K562 (cell line): ENCODE measurements around the gene ATPAF2. TPM values are rescaled to one million over a fixed set of nuclear protein-coding genes. Genes with fewer than 3 reads are reported as not detected.

ENCODE experiments used
- CBX3 ChIP-seq, 2 experiments: IDR thresholded peaks; 1 replicate in 1 of 2; 2 replicates in 1 of 2; pipeline ENCODE4 v1.6.1; 2012; ENCODE audit warnings: inconsistent platforms in 2 of 2, low read length in 2 of 2, borderline replicate concordance in 1 of 2, control low read depth in 1 of 2
- CTCF ChIP-seq, 3 experiments: IDR thresholded peaks in 2 of 3; conservative IDR thresholded peaks in 1 of 3; 2 replicates each; pipeline ENCODE4 v1.5.1; 2011 to 2012; ENCODE audit warnings: low read length in 3 of 3, mild to moderate bottlenecking in 3 of 3, control low read depth in 2 of 3, improper control_type of control experiment in 1 of 3, inconsistent platforms in 1 of 3, low read depth in 1 of 3, mixed read lengths in 1 of 3, moderate library complexity in 1 of 3; ENCODE audit not compliant: insufficient read depth in 2 of 3
- HDAC2 ChIP-seq: fragments of 450-650 bp; IDR thresholded peaks from 2 replicates; pipeline ENCODE4 v1.6.1; 2016; ENCODE audit warnings: mild to moderate bottlenecking
- MAFG ChIP-seq: fragments of 450-650 bp; conservative IDR thresholded peaks from 2 replicates; pipeline ENCODE4 v1.6.1; 2016; ENCODE audit warnings: missing genetic modification characterization, missing compliant biosample characterization
- MCM7 ChIP-seq, 2 experiments: fragments of 450-650 bp; IDR thresholded peaks; 2 replicates each; pipeline ENCODE4 v1.6.1; 2016 to 2018
- MTA3 ChIP-seq: fragments of 450-650 bp; formaldehyde crosslinking; IDR thresholded peaks from 2 replicates; pipeline ENCODE4 v1.6.1; 2017; ENCODE audit warnings: mild to moderate bottlenecking, borderline replicate concordance
- NR2C1 ChIP-seq, 2 experiments: fragments of 450-650 bp; IDR thresholded peaks; 2 replicates each; pipeline ENCODE4 v1.6.1; 2017; ENCODE audit warnings: mild to moderate bottlenecking in 2 of 2, antibody characterized with exemption in 1 of 2, inconsistent platforms in 1 of 2, missing compliant biosample characterization in 1 of 2, missing genetic modification characterization in 1 of 2
- NRF1 ChIP-seq, 2 experiments: fragments of 450-650 bp; IDR thresholded peaks in 1 of 2; conservative IDR thresholded peaks in 1 of 2; 2 replicates each; pipeline ENCODE4 v1.6.1; 2014; ENCODE audit warnings: mild to moderate bottlenecking in 2 of 2
- POLR2AphosphoS5 ChIP-seq: IDR thresholded peaks from 2 replicates; pipeline ENCODE4 v1.6.1; 2011; ENCODE audit warnings: mild to moderate bottlenecking, low read depth, low read length, moderate library complexity; ENCODE audit not compliant: control insufficient read depth, insufficient read depth
- PPARD ChIP-seq: fragments of 250-450 bp; sonication (Bioruptor Pico); IDR thresholded peaks from 2 replicates; pipeline ENCODE4 v1.8.0; 2022; ENCODE audit warnings: inconsistent platforms, mild to moderate bottlenecking, moderate library complexity
- SAP30 ChIP-seq: fragments of 200-600 bp; sonication (generic); IDR thresholded peaks from 2 replicates; pipeline ENCODE4 v1.6.1; 2012; ENCODE audit warnings: borderline replicate concordance, low read depth, mild to moderate bottlenecking, moderate library complexity, low read length, control low read depth, inconsistent platforms; ENCODE audit not compliant: insufficient read depth, poor library complexity, severe bottlenecking
- SMAD1 ChIP-seq: fragments of 150-350 bp; IDR thresholded peaks from 2 replicates; pipeline ENCODE4 v1.6.1; 2014; ENCODE audit warnings: low read length, low read depth; ENCODE audit not compliant: partially characterized antibody
- SMARCA5 ChIP-seq: fragments of 450-650 bp; IDR thresholded peaks from 2 replicates; pipeline ENCODE4 v1.6.1; 2016
- SPI1 ChIP-seq: IDR thresholded peaks from 2 replicates; pipeline ENCODE4 v1.6.1; 2011; ENCODE audit warnings: low read depth, low read length, control low read depth, borderline replicate concordance
- SREBF2 ChIP-seq: sonication (generic); formaldehyde crosslinking; IDR thresholded peaks from 2 replicates; pipeline ENCODE4 v1.4.0; 2020; ENCODE audit warnings: mild to moderate bottlenecking, missing genetic modification reagents
- SRSF3 ChIP-seq: fragments of 200-400 bp; formaldehyde crosslinking; IDR thresholded peaks from 2 replicates; pipeline ENCODE4 v1.6.1; 2016; ENCODE audit warnings: mild to moderate bottlenecking, low read length, moderate library complexity; ENCODE audit not compliant: insufficient read depth
- TCF7 ChIP-seq: sonication (generic); IDR thresholded peaks from 2 replicates; pipeline ENCODE4 v1.6.1; 2016; ENCODE audit warnings: antibody characterized with exemption, borderline replicate concordance
- TEAD2 ChIP-seq: fragments of 450-650 bp; IDR thresholded peaks from 2 replicates; pipeline ENCODE4 v1.6.1; 2016; ENCODE audit warnings: missing genetic modification characterization, control low read depth, missing compliant biosample characterization
- ZNF395 ChIP-seq: fragments of 200-800 bp; sonication (Bioruptor generic); IDR thresholded peaks from 2 replicates; pipeline ENCODE4 v1.6.1; 2017; ENCODE audit warnings: missing genetic modification characterization, missing compliant biosample characterization
- polyA plus RNA-seq, 8 experiments: library from polyadenylated mRNA; depleted of rRNA in 4 of 8; stranded (reverse) in 5 of 8; unstranded in 3 of 8; fragments of >200 nt; fragmentation: Nextera tagmentation in 2 of 8; fragmentation: Illumina TruSeq in 1 of 8; extraction: Ambion mirVana in 2 of 8; extraction: Trizol in 1 of 8; gene quantifications; 2 replicates each; pipeline versions ENCODE4 v1.2.1 to v1.2.3, GENCODE V29; 2011 to 2014; ENCODE audit warnings: inconsistent platforms in 1 of 8, missing spikeins in 1 of 8
- total RNA-seq, 7 experiments: library from RNA; depleted of rRNA in 6 of 7; stranded (reverse); fragments of >200 nt in 6 of 7; fragmentation: Illumina TruSeq in 2 of 7; extraction: Trizol in 2 of 7; gene quantifications; 2 replicates each; pipeline versions ENCODE4 v1.2.1 to v1.2.3, GENCODE V29; 2011 to 2021; ENCODE audit warnings: low replicate concordance in 1 of 7
- TF ChIP-seq, protein P1 (sequence below): fragments of 200-800 bp; sonication (Bioruptor generic); IDR thresholded peaks from 2 replicates; pipeline ENCODE4 v1.6.1; 2017; ENCODE audit warnings: missing genetic modification characterization, missing compliant biosample characterization
- TF ChIP-seq, protein P2 (sequence below): fragments of 450-650 bp; IDR thresholded peaks from one replicate; pipeline ENCODE4 v1.6.1; 2018; ENCODE audit warnings: mild to moderate bottlenecking, moderate library complexity; ENCODE audit not compliant: partially characterized antibody

The ATPAF2 gene
- total and polyA plus RNA-seq, 9 of the 15 experiments (the other 6 are each of a cell fraction or from before 2014, with no cell fraction given), result 2.1 to 19.2 (median 11.3) TPM

- TF ChIP-seq CTCF (IDR thresholded peaks at IDR 0.05 in 2 of 3, conservative IDR thresholded peaks at IDR 0.05 in 1 of 3; ENCODE audit: insufficient read depth in 2 of 3, low read depth in 1 of 3, low read length in 3 of 3) (peak in 1 of 3 experiments; percentile 16; a peak in 2 of 6 replicates), TEAD2 (tag) (no peak), SPI1 (peak; percentile 77), SAP30 (peak; percentile 91), SREBF2 (CRISPR knock-in tag) (no peak), HDAC2 (no peak), NRF1 (conservative IDR thresholded peaks at IDR 0.05 in 1 of 2, IDR thresholded peaks at IDR 0.05 in 1 of 2) (peak; percentile 78 to 82), MAFG (no peak), TCF7 (no peak), CBX3 (IDR thresholded peaks at IDR 0.05; ENCODE audit: borderline replicate concordance in 1 of 2, low read length in 2 of 2) (no peak), PPARD (CRISPR knock-in tag) (no peak), POLR2AphosphoS5 (no peak), SMARCA5 (no peak), MTA3 (peak; percentile 32; the same call in 1 of the 2 replicates), SRSF3 (no peak), MCM7 (IDR thresholded peaks at IDR 0.05) (no peak), NR2C1 (IDR thresholded peaks at IDR 0.05) (peak; percentile 95), NR2C1 (tag; IDR thresholded peaks at IDR 0.05) (peak; percentile 96), SMAD1 (no peak), ZNF395 (CRISPR knock-in tag) (no peak)
- TF ChIP-seq, protein P1, sequence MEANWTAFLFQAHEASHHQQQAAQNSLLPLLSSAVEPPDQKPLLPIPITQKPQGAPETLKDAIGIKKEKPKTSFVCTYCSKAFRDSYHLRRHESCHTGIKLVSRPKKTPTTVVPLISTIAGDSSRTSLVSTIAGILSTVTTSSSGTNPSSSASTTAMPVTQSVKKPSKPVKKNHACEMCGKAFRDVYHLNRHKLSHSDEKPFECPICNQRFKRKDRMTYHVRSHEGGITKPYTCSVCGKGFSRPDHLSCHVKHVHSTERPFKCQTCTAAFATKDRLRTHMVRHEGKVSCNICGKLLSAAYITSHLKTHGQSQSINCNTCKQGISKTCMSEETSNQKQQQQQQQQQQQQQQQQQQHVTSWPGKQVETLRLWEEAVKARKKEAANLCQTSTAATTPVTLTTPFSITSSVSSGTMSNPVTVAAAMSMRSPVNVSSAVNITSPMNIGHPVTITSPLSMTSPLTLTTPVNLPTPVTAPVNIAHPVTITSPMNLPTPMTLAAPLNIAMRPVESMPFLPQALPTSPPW (CRISPR knock-in tag), result peak; percentile 84
- TF ChIP-seq, protein P2, sequence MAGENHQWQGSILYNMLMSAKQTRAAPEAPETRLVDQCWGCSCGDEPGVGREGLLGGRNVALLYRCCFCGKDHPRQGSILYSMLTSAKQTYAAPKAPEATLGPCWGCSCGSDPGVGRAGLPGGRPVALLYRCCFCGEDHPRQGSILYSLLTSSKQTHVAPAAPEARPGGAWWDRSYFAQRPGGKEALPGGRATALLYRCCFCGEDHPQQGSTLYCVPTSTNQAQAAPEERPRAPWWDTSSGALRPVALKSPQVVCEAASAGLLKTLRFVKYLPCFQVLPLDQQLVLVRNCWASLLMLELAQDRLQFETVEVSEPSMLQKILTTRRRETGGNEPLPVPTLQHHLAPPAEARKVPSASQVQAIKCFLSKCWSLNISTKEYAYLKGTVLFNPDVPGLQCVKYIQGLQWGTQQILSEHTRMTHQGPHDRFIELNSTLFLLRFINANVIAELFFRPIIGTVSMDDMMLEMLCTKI, result no peak
These were observed 66.6 kb downstream of the ATPAF2 start, which contains the start of the genes DRC3 and TOM1L2 (continued) for GRCh38 chr17:17972126-17972951.
